SKM-1 (cell line): Measurements from ENCODE around the gene EML3.
A peak's percentile ranks its signal among the peaks of the same experiment; 100 is the strongest.

Experiments used
- DNase-seq: peaks from one replicate; lab custom pipeline; 2025; ENCODE audit not compliant: unreplicated experiment; lab: John Stamatoyannopoulos, UW

Gene EML3

GRCh38 chr11:62553080-62553838 is 59.3 kb downstream of the EML3 start:
- peak; percentile 45 for DNase-seq

GRCh38 chr11:62552485-62553079 is 60.0 kb downstream of the EML3 start:
- no peak for DNase-seq
